Measurements from ENCODE around the gene NCS1. TPM values are rescaled to one million over a fixed set of nuclear protein-coding genes. Genes with fewer than 3 reads are reported as not detected.

The NCS1 gene
- total RNA-seq, 2 donors from 2014 or later = 3.8 to 21.3 TPM

- H3K36me3 ChIP-seq = no peaks in the 10 kb centered on the region
- H3K4me3 ChIP-seq = no peak overlapping the region
- intact Hi-C loops (cut with DNase I) = no loop called here
- H3K4me1 ChIP-seq = no peaks in the 10 kb centered on the region
- DNase-seq = no peak
- H3K27ac ChIP-seq = no peak overlapping the region
- H3K9me3 ChIP-seq = no peaks in the 10 kb centered on the region
- TF ChIP-seq, protein P1, sequence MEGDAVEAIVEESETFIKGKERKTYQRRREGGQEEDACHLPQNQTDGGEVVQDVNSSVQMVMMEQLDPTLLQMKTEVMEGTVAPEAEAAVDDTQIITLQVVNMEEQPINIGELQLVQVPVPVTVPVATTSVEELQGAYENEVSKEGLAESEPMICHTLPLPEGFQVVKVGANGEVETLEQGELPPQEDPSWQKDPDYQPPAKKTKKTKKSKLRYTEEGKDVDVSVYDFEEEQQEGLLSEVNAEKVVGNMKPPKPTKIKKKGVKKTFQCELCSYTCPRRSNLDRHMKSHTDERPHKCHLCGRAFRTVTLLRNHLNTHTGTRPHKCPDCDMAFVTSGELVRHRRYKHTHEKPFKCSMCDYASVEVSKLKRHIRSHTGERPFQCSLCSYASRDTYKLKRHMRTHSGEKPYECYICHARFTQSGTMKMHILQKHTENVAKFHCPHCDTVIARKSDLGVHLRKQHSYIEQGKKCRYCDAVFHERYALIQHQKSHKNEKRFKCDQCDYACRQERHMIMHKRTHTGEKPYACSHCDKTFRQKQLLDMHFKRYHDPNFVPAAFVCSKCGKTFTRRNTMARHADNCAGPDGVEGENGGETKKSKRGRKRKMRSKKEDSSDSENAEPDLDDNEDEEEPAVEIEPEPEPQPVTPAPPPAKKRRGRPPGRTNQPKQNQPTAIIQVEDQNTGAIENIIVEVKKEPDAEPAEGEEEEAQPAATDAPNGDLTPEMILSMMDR (IDR thresholded peaks at IDR 0.05) = no peak
- H3K9ac ChIP-seq (ENCODE audit: low read depth in 2 of 2, low read length in 2 of 2) = no peak overlapping the region
- no peaks in the 10 kb centered on the region for H3K27me3 ChIP-seq
Observed at GRCh38 chr9:130222833-130223232, 50.6 kb downstream of the NCS1 start.

DNA sequence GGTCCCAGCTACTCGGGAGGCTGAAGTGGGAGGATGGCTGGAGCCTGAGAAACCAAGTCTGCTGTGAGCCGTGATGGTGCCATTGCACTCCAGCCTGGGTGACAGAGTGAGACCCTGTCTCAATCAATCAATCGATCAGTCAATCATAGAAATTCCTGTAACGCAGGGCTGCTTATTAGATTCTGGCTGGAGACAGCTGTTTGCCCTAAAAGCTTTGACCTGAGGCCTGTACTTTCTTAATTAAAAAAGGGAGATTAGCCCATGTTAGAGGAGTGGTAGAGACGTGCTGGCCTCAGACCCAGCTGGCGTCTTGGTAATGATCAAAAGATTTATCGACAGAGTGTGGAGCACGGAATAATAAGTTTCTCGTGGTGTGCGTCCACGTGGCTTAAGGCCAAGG is 52.9 kb downstream of the NCS1 start:
- intact Hi-C loops (cut with DNase I) = no loop called here

DNA sequence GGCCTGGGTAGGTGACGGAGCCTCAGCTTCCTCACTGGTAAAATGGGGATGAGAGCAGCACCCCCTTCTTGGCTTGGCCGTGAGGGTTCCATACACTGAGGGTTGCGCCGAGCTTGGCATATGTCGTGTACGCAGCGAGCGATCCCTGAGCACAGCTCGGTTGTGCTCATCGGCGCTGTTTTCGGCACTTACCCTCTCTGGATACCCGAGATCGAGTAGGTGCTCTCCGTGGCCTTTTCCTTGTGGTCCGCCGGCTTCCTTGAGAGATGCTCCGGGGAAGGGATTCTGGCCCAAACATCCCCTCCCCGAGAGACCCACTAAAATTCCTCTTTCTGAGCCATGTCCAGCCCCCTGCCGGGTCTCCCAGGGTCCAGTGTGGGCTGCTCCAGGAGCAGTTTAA is 53.4 kb downstream of the NCS1 start:
- no peak overlapping the region for H3K4me3 ChIP-seq
- TF ChIP-seq, protein P1 (IDR thresholded peaks at IDR 0.05) = no peak
- no peak overlapping the region for H3K27ac ChIP-seq
- H3K4me1 ChIP-seq = no peaks in the 10 kb centered on the region
- H3K9ac ChIP-seq (ENCODE audit: low read depth in 2 of 2, low read length in 2 of 2) = no peak overlapping the region
- no peaks in the 10 kb centered on the region for H3K36me3 ChIP-seq
- DNase-seq = no peak
- no peaks in the 10 kb centered on the region for H3K27me3 ChIP-seq
- H3K9me3 ChIP-seq = no peaks in the 10 kb centered on the region
- intact Hi-C loops (cut with DNase I) = no loop called here

More for the DNA sequence above, 52.9 kb downstream of the NCS1 start:
- H3K27me3 ChIP-seq = no peaks in the 10 kb centered on the region
- no peaks in the 10 kb centered on the region for H3K9me3 ChIP-seq
- no peak overlapping the region for H3K4me3 ChIP-seq
- H3K4me1 ChIP-seq = no peaks in the 10 kb centered on the region
- H3K9ac ChIP-seq (ENCODE audit: low read depth in 2 of 2, low read length in 2 of 2) = no peak overlapping the region
- H3K36me3 ChIP-seq = no peaks in the 10 kb centered on the region
- no peak overlapping the region for H3K27ac ChIP-seq
- TF ChIP-seq, protein P1 (IDR thresholded peaks at IDR 0.05) = no peak
- no peak for DNase-seq

GRCh38 chr9:130226112-130226511 is 53.9 kb downstream of the NCS1 start:
- TF ChIP-seq, protein P1 (IDR thresholded peaks at IDR 0.05) = no peak
- Histone ChIP-seq H3K27me3 (no peaks in the 10 kb centered on the region), H3K9me3 (no peaks in the 10 kb centered on the region), H3K27ac (no peak overlapping the region), H3K36me3 (no peaks in the 10 kb centered on the region), H3K4me3 (no peak overlapping the region), H3K9ac (ENCODE audit: low read depth in 2 of 2, low read length in 2 of 2) (no peak overlapping the region), H3K4me1 (no peaks in the 10 kb centered on the region)
- intact Hi-C loops (cut with DNase I) = no loop called here
- DNase-seq = no peak

GRCh38 chr9:130227833-130228232 is 55.6 kb downstream of the NCS1 start:
- no peak overlapping the region for H3K27ac ChIP-seq
- no peaks in the 10 kb centered on the region for H3K9me3 ChIP-seq
- intact Hi-C loops (cut with DNase I) = no loop called here
- H3K36me3 ChIP-seq = no peaks in the 10 kb centered on the region
- H3K4me1 ChIP-seq = no peaks in the 10 kb centered on the region
- no peaks in the 10 kb centered on the region for H3K27me3 ChIP-seq
- no peak for DNase-seq
- H3K9ac ChIP-seq (ENCODE audit: low read depth in 2 of 2, low read length in 2 of 2) = no peak overlapping the region
- H3K4me3 ChIP-seq = no peak overlapping the region
- TF ChIP-seq, protein P1 (IDR thresholded peaks at IDR 0.05) = no peak

Measured in colonic mucosa (tissue), 4 donors.